ENCODE measurements around the gene STOM.

STOM gene

GRCh38 chr9:121368745-121369144 lies 1.3 kb downstream of the STOM start:
- peak overlapping the region; percentile 89 to 92 for H3K4me3 ChIP-seq (ENCODE audit: low read length in 2 of 2)
- H3K9me3 ChIP-seq (ENCODE audit: control insufficient read depth in 2 of 2, low read length in 2 of 2) = no peaks in the 10 kb centered on the region
- H3K27ac ChIP-seq (ENCODE audit: low read length) = peak overlapping the region; percentile 97
- no peaks in the 10 kb centered on the region for H3K27me3 ChIP-seq (ENCODE audit: control insufficient read depth in 1 of 2, insufficient read depth in 2 of 2, low read length in 2 of 2)
- peaks cover 27% of the 10 kb centered on the region for H3K4me1 ChIP-seq (ENCODE audit: control insufficient read depth, insufficient read depth, low read length)
- no peaks in the 10 kb centered on the region for H3K36me3 ChIP-seq (ENCODE audit: control insufficient read depth in 2 of 2, insufficient read depth in 2 of 2, low read length in 2 of 2)
- peak overlapping the region; percentile 95 to 97 for H3K9ac ChIP-seq (ENCODE audit: low read length in 2 of 2)

GRCh38 chr9:121368138-121368522 lies 1.9 kb downstream of the STOM start:
- Histone ChIP-seq H3K4me1 (ENCODE audit: control insufficient read depth, insufficient read depth, low read length) (peaks cover 25% of the 10 kb centered on the region), H3K27ac (ENCODE audit: low read length) (peak overlapping the region; percentile 97), H3K4me3 (ENCODE audit: low read length in 2 of 2) (peak overlapping the region; percentile 89 to 92), H3K9me3 (ENCODE audit: control insufficient read depth in 2 of 2, low read length in 2 of 2) (no peaks in the 10 kb centered on the region), H3K36me3 (ENCODE audit: control insufficient read depth in 2 of 2, insufficient read depth in 2 of 2, low read length in 2 of 2) (no peaks in the 10 kb centered on the region), H3K27me3 (ENCODE audit: control insufficient read depth in 1 of 2, insufficient read depth in 2 of 2, low read length in 2 of 2) (no peaks in the 10 kb centered on the region), H3K9ac (ENCODE audit: low read length in 2 of 2) (peak overlapping the region; percentile 64 to 97)

DNA sequence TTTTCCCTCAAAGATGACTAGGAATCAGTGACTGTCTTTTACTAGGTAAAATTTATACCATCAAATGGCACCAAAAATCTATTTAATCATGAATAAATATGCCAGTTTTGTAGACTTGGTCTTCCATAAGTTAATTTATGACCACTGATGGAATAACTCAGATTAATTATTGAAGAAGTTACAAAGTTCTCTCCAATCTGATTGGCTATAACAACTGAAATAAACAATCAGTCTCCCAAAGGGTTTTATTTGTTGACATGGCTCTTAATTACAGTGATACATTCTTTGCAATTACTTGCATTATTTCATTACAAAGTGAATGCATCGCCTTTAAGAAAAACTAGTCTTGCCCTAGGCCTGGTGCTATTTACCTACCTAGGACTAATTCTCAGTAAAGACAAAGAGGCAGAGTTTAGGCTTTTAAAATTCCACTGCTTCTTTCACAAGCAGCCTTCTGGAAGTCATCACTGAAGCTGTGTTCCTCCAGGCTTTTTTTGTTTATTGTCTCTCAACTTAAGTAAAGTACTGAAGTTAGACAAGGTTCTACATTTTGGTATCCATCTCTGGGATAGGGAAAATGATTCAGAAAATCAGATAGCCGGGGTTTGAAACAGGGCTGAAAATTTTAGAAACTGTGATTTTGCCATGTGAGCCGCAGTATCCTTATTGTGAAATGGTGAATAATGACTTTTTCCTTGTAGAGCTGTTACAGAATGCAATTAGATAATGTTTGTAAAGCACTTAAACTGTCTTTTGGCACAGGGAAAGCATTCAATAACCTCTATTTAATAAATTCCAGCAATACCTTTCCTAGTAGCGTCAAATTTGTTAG lies 2.5 kb downstream of the STOM start:
- peak overlapping the region; percentile 89 to 92 for H3K4me3 ChIP-seq (ENCODE audit: low read length in 2 of 2)
- no peaks in the 10 kb centered on the region for H3K27me3 ChIP-seq (ENCODE audit: control insufficient read depth in 1 of 2, insufficient read depth in 2 of 2, low read length in 2 of 2)
- H3K9ac ChIP-seq (ENCODE audit: low read length in 2 of 2) = peak overlapping the region; percentile 64 to 97
- peaks cover 26% of the 10 kb centered on the region for H3K4me1 ChIP-seq (ENCODE audit: control insufficient read depth, insufficient read depth, low read length)
- H3K9me3 ChIP-seq (ENCODE audit: control insufficient read depth in 2 of 2, low read length in 2 of 2) = no peaks in the 10 kb centered on the region
- no peaks in the 10 kb centered on the region for H3K36me3 ChIP-seq (ENCODE audit: control insufficient read depth in 2 of 2, insufficient read depth in 2 of 2, low read length in 2 of 2)
- peak overlapping the region; percentile 97 for H3K27ac ChIP-seq (ENCODE audit: low read length)

DNA sequence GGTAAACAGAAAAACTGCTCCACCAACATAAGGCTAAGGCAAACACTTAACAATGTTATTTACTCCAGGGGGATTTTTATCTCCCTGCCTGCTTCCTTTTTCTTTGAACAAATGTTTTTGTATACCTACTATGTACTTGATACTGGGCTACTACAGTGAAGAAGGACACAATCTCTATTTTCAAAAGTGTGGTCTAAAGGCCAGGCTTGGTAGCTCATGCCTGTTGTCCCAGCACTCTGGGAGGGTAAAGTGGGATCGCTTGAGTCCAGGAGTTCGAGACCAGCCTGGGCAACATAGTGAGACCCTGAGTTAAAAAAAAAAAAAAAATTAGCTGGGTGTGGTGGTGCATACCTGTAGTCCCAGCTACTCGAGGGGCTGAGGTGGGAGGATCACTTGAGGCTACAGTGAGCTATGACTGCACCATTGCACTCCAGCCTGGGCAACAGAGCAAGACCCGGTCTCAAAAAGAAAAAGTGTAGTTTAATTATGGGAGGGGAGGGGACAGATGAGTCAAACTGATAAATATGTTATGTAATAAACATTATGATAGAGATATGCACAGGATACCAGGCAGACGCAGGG lies 3.3 kb downstream of the STOM start:
- Histone ChIP-seq H3K36me3 (ENCODE audit: control insufficient read depth in 2 of 2, insufficient read depth in 2 of 2, low read length in 2 of 2) (no peaks in the 10 kb centered on the region), H3K4me3 (ENCODE audit: low read length in 2 of 2) (peak overlapping the region; percentile 89 to 92), H3K9ac (ENCODE audit: low read length in 2 of 2) (peak overlapping the region in 1 of 2 donors; percentile 97), H3K9me3 (ENCODE audit: control insufficient read depth in 2 of 2, low read length in 2 of 2) (no peaks in the 10 kb centered on the region), H3K27me3 (ENCODE audit: control insufficient read depth in 1 of 2, insufficient read depth in 2 of 2, low read length in 2 of 2) (no peaks in the 10 kb centered on the region), H3K4me1 (ENCODE audit: control insufficient read depth, insufficient read depth, low read length) (peaks cover 25% of the 10 kb centered on the region), H3K27ac (ENCODE audit: low read length) (peak overlapping the region; percentile 97)

DNA sequence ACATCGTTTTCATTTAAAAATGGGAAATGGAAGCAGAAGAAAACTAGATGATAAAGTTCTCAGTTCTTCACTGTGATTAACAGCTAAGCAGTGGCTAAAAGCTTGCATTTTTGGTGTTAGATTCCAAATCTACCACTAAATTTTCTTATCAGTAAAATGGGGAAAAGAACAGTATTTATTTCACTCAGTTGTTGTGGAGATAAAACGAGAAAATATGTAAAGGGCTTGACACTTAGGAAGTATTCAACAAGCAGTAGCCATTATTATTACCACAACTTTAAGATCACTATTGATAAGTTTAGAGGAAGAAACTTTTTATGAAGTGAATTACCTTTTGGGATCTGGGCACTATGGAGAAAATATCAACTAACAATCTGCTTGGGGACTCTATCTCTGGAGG lies 4.5 kb downstream of the STOM start:
- H3K4me3 ChIP-seq (ENCODE audit: low read length in 2 of 2) = peak overlapping the region; percentile 4 to 40
- H3K9me3 ChIP-seq (ENCODE audit: control insufficient read depth in 2 of 2, low read length in 2 of 2) = no peaks in the 10 kb centered on the region
- no peak overlapping the region for H3K9ac ChIP-seq (ENCODE audit: low read length in 2 of 2)
- no peaks in the 10 kb centered on the region for H3K36me3 ChIP-seq (ENCODE audit: control insufficient read depth in 2 of 2, insufficient read depth in 2 of 2, low read length in 2 of 2)
- no peaks in the 10 kb centered on the region for H3K27me3 ChIP-seq (ENCODE audit: control insufficient read depth in 1 of 2, insufficient read depth in 2 of 2, low read length in 2 of 2)
- peaks cover 23% of the 10 kb centered on the region for H3K4me1 ChIP-seq (ENCODE audit: control insufficient read depth, insufficient read depth, low read length)
- H3K27ac ChIP-seq (ENCODE audit: low read length) = peak overlapping the region; percentile 50

GRCh38 chr9:121364886-121365285 lies 5.2 kb downstream of the STOM start:
- H3K4me3 ChIP-seq (ENCODE audit: low read length in 2 of 2) = peak overlapping the region in 1 of 2 donors; percentile 31
- H3K9ac ChIP-seq (ENCODE audit: low read length in 2 of 2) = peak overlapping the region in 1 of 2 donors; percentile 64
- H3K9me3 ChIP-seq (ENCODE audit: control insufficient read depth in 2 of 2, low read length in 2 of 2) = no peaks in the 10 kb centered on the region
- H3K36me3 ChIP-seq (ENCODE audit: control insufficient read depth in 2 of 2, insufficient read depth in 2 of 2, low read length in 2 of 2) = no peaks in the 10 kb centered on the region
- no peaks in the 10 kb centered on the region for H3K27me3 ChIP-seq (ENCODE audit: control insufficient read depth in 1 of 2, insufficient read depth in 2 of 2, low read length in 2 of 2)
- H3K27ac ChIP-seq (ENCODE audit: low read length) = peak overlapping the region; percentile 50
- H3K4me1 ChIP-seq (ENCODE audit: control insufficient read depth, insufficient read depth, low read length) = peaks cover 22% of the 10 kb centered on the region

- Histone ChIP-seq H3K9me3 (ENCODE audit: control insufficient read depth in 2 of 2, low read length in 2 of 2) (no peaks in the 10 kb centered on the region), H3K4me3 (ENCODE audit: low read length in 2 of 2) (peak overlapping the region in 1 of 2 donors; percentile 31), H3K4me1 (ENCODE audit: control insufficient read depth, insufficient read depth, low read length) (peaks cover 23% of the 10 kb centered on the region), H3K36me3 (ENCODE audit: control insufficient read depth in 2 of 2, insufficient read depth in 2 of 2, low read length in 2 of 2) (no peaks in the 10 kb centered on the region), H3K9ac (ENCODE audit: low read length in 2 of 2) (peak overlapping the region in 1 of 2 donors; percentile 64), H3K27me3 (ENCODE audit: control insufficient read depth in 1 of 2, insufficient read depth in 2 of 2, low read length in 2 of 2) (no peaks in the 10 kb centered on the region), H3K27ac (ENCODE audit: low read length) (peak overlapping the region; percentile 50)
These were observed 6.0 kb downstream of the STOM start for GRCh38 chr9:121364077-121364476.

GRCh38 chr9:121363622-121363961 lies 6.5 kb downstream of the STOM start:
- Histone ChIP-seq H3K27ac (ENCODE audit: low read length) (peak overlapping the region; percentile 50), H3K4me3 (ENCODE audit: low read length in 2 of 2) (peak overlapping the region; percentile 8 to 44), H3K27me3 (ENCODE audit: control insufficient read depth in 1 of 2, insufficient read depth in 2 of 2, low read length in 2 of 2) (no peaks in the 10 kb centered on the region), H3K4me1 (ENCODE audit: control insufficient read depth, insufficient read depth, low read length) (peaks cover 27% of the 10 kb centered on the region), H3K9me3 (ENCODE audit: control insufficient read depth in 2 of 2, low read length in 2 of 2) (no peaks in the 10 kb centered on the region), H3K36me3 (ENCODE audit: control insufficient read depth in 2 of 2, insufficient read depth in 2 of 2, low read length in 2 of 2) (no peaks in the 10 kb centered on the region), H3K9ac (ENCODE audit: low read length in 2 of 2) (peak overlapping the region in 1 of 2 donors; percentile 64)

- H3K27me3 ChIP-seq (ENCODE audit: control insufficient read depth in 1 of 2, insufficient read depth in 2 of 2, low read length in 2 of 2) = no peaks in the 10 kb centered on the region
- H3K9ac ChIP-seq (ENCODE audit: low read length in 2 of 2) = peak overlapping the region; percentile 37 to 64
- peak overlapping the region; percentile 44 to 47 for H3K4me3 ChIP-seq (ENCODE audit: low read length in 2 of 2)
- no peaks in the 10 kb centered on the region for H3K9me3 ChIP-seq (ENCODE audit: control insufficient read depth in 2 of 2, low read length in 2 of 2)
- H3K4me1 ChIP-seq (ENCODE audit: control insufficient read depth, insufficient read depth, low read length) = peaks cover 27% of the 10 kb centered on the region
- peak overlapping the region; percentile 50 for H3K27ac ChIP-seq (ENCODE audit: low read length)
- H3K36me3 ChIP-seq (ENCODE audit: control insufficient read depth in 2 of 2, insufficient read depth in 2 of 2, low read length in 2 of 2) = no peaks in the 10 kb centered on the region
These were observed 7.0 kb downstream of the STOM start for GRCh38 chr9:121362813-121363621.

DNA sequence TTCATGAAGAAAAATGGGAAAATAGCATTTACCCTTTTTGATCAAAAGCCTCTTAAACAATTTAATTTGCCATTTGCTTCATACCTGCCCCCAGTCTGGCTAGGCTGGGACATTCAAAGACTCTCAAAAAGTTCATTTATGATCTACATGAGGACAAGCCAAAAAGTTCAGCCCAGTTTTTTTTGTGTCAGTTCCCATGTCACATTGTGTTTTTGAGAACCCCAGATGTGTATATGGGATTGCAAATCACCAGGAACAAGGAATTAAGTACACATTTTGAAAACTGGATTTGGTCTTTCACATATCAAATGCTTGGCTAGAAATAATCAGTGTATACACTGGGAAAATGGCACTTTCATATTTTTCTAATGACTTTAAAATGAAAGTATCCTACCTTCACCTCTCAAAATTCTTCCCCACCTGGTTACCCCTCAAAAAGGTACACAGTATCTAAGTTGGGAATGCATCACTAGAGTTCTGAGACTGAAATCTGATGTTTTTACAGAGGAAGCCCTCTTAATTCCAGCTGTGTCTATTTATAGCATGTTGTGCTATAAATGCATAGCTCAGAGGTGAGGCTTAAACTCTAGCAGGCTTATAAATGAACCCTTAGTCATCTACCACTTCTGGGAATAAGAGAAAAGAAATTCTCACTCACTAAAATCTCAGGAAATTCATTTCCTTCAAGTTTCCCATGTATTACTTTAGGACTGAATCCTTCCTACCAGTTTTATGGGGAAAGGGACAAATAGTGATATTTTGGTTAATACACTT lies 9.3 kb downstream of the STOM start:
- peak overlapping the region; percentile 31 for H3K27ac ChIP-seq (ENCODE audit: low read length)
- no peaks in the 10 kb centered on the region for H3K27me3 ChIP-seq (ENCODE audit: control insufficient read depth in 1 of 2, insufficient read depth in 2 of 2, low read length in 2 of 2)
- H3K9ac ChIP-seq (ENCODE audit: low read length in 2 of 2) = peak overlapping the region in 1 of 2 donors; percentile 6
- H3K36me3 ChIP-seq (ENCODE audit: control insufficient read depth in 2 of 2, insufficient read depth in 2 of 2, low read length in 2 of 2) = peaks cover 0 to 3% of the 10 kb centered on the region in 2 donors
- peaks cover 24% of the 10 kb centered on the region for H3K4me1 ChIP-seq (ENCODE audit: control insufficient read depth, insufficient read depth, low read length)
- H3K9me3 ChIP-seq (ENCODE audit: control insufficient read depth in 2 of 2, low read length in 2 of 2) = no peaks in the 10 kb centered on the region
- no peak overlapping the region for H3K4me3 ChIP-seq (ENCODE audit: low read length in 2 of 2)

Measured in stomach smooth muscle (tissue), 2 donors.